Stimulated activated CD4-positive, alpha-beta T cell treated with anti-CD3 and anti-CD28 coated beads, Interleukin-1b, Interleukin-23, amount 100 ng/mL, for 24 hours (primary cell): Measurements from ENCODE around the gene PLXDC2.

Experiments used
- DNase-seq, 4 experiments: peaks; one replicate each; pipeline ENCODE4 v3.0.0-alpha.2; 2020; ENCODE audit warnings: low read depth in 4 of 4, low spot score in 1 of 4

PLXDC2 gene

DNA sequence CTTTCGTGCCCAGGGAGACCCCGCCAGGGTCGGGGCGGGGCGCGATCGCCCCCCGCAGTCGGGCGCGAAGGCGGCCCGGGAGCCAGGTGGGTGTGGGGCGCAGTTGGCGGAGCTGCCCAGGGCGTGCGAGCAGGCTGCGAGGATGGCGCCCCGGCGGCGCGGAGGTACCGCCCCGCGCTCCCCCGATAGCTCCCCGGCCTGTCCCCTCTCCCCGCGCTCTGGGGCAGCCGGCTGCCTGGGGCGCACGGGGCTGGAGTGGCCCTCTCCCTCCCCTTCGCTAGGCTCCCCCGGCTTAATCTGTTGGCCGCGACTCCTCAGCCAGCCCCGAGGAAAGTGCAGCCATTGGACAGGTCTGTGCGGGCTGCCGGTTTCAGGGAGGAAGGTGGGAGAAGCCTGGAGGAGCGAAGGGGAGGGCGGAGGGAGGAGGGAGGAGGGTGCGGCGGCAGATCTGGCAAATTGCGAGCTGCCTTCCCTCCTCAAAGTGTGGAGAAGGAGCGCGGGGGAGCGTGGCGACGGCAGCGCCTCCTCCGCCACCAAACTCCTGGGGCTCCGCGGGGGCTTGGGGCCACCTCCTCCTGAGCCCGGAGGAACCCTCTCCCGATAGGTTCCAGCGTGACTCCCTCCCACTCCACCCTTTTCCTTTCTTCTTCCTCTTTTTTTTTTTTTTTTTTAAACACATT, 361 bp upstream of the PLXDC2 start:
- no peak for DNase-seq

GRCh38 chr10:19817231-19817933, 1.1 kb downstream of the PLXDC2 start:
- no peak for DNase-seq

DNA sequence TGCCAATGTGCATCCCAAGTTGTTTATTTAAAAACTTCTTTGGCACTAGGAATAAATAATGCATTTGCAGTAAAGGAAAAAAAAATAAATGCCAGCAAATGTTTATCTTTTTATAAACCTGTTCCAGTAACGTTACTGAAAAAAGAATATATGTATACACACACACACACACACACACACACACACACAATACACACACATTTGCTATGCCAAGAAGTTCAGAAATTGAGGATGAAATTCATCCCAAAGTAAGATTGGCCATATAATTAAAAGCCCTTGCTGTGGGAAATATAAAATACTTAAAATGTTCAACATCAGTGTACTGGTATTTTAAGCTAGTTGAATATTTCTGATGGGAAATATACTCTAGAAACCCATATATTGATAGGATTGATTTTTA, 2.6 kb downstream of the PLXDC2 start:
- no peak for DNase-seq

GRCh38 chr10:19819419-19820033, 3.3 kb downstream of the PLXDC2 start:
- no peak for DNase-seq

GRCh38 chr10:19824381-19825342, 8.4 kb downstream of the PLXDC2 start:
- no peak for DNase-seq

DNA sequence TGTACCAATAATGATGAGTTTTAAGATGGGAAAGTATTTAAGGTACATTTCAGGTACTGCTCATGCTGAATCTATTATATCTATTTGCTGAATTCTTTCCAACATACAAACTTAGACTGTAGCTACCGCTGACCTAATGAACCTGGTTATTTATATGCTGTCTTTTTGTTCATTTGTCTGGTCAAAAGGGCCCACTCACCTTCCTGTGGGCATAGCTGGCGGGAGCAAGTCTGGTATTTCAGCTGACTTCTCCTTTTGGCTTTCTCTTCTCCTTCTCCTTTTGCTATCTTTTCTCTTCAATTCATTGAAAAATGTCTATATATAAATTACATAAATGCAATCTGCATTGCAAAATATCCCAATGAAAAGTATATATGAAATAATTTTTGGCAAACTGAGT, 9.5 kb downstream of the PLXDC2 start:
- no peak for DNase-seq

DNA sequence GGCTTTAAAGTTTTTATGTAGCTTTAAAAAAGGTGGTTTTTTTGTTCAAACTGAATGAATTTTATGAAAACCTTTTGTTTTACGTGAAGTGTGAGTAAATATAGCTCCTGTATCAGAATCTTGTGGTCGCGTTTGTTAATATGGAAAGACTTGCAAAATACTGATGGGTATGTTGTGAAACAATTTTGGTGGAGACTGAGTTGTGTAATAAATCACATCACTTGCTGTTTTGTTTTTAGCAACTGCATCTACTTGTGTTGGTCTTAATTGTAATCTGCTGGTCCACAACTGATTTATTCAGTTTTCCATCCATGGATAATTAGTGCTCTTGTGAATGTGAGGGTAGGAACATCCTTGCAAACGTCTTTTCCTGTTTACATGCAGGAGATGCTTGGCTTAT, 10.5 kb downstream of the PLXDC2 start:
- no peak for DNase-seq

- no peak for DNase-seq
Measured at GRCh38 chr10:19828278-19829049, 12.2 kb downstream of the PLXDC2 start.

GRCh38 chr10:19832699-19833098, 16.5 kb downstream of the PLXDC2 start:
- DNase-seq = no peak

DNA sequence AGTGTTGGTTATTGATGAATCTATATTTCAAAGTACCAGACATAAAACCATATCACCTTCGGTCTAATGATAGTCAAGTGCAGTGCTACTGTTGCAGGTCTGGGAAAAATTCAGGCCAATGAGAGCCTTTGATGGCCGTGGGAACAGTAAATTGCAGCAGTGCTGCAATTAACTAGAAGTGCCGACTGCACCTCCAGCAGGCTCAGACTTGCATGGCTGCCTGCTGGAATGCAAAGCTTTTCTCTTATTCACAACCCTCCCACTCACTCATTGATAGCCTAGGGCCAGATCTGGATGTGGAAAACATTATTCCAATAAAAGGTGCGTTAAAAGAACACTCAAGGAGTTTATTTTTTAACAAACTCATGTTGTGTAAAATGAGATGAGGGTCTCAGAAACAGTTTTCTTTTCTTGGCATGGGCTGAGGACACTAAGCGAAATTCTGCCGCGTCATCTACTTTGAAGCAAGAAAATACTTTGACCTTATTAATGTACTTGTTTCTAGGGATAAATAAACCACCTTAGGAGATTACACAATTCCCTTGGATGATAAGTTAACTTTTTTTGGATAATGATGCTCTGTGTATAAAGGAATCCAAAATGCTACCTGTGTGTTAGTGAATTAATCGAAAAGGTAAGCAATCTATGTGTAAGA, 17.1 kb downstream of the PLXDC2 start:
- no peak for DNase-seq

DNA sequence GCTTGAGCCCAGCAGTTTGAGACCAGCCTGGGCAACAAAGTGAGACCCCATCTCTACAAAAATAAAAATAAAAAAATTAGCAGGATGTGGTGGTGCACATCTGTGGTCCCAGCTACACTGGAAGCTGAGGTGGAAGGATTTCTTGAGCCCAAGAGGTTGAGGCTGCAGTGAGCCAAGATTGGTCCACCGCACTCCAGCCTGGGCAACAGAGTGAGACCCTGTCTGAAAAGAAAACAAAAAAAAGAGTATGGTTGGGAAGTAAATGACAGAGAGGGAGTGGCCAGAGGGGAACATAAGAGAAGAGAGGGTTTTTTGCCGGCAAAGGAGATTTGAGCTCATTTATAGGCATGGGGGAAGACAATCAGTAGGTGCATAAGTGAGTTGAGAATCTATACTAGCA, 19.7 kb downstream of the PLXDC2 start:
- DNase-seq = no peak

- no peak for DNase-seq
Measured at GRCh38 chr10:19839090-19839489, 22.9 kb downstream of the PLXDC2 start.

DNA sequence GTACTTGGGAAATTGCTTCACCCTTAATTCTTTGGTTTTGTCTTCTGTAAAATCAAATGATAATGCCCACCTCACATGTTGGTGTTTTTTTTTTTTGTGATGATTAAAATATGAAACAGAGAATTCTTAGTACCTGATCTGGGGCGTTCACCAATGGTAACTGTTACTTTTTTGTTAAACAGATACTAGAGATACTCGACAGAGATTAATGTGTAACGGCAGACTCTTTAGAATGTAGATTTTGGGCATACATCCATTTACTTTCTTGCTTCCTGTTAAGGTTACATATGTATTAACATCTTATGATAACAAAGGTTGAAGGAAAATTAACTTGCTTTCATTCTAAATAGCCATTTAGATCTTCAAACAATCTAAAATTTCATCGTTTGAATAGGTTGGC, 23.3 kb downstream of the PLXDC2 start:
- DNase-seq = no peak

DNA sequence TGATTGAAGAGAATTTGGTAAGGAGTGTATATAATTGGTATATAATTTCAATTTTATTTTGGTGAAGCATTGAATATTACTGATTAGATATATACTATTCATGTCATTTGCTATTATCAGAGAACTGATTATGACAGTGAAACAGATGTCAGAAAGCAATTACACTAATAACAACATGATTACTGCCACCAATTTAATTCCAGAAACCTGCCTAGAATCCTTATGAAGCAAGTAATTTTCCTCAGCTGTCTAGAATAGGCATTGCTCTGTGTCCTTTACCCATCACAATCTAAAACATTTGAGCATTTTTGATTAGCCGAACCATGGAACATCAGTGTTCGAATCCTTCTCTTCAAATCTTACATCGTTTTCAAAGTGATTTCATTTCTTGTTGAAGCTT, 24.5 kb downstream of the PLXDC2 start:
- no peak for DNase-seq

GRCh38 chr10:19843487-19843886, 27.3 kb downstream of the PLXDC2 start:
- no peak for DNase-seq

DNA sequence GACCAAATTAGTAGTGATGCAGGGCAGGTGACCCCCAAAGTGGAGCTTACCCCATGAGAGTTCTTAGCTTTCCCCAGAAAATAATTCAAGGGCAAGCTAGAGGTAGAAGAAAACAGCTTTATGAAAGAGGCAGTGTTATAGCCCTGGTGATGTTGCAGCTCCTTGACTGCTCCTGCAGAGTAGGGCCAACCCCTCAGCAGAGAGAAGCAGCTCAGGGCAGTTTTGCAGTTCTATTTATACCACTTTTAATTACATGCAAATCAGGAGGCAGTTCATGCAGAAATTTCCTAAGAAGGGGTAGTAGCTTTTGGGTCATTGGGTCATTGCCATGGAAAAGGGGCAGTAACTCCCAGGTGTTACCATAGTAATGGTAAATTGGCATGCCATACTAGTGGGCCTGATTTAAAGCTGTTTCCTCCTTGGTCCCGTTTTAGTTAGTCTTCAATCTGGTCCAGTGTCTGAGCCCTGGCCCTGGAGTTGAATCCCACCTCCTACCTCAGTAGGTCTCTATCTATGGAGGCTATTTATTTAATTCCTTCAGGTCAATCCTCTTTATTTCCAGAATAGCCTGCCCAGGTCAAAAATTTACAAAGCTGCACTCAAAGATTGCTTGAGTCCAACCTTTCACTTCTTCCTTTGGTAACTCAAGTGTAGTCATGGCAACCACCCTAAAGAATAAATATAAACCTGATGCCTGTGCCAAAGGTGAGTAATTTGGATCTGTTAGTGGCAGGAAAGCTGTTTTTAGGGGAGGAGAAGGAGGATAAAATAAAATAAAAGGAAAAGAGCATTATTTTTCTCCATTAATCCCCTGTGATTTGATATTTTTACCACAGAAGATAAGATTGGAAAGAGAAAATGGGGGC, 29.5 kb downstream of the PLXDC2 start:
- no peak for DNase-seq

- DNase-seq = no peak
Measured at GRCh38 chr10:19847321-19847720, 31.1 kb downstream of the PLXDC2 start.

GRCh38 chr10:19848226-19848985, 32.2 kb downstream of the PLXDC2 start:
- DNase-seq = no peak
